Measurements from ENCODE around the gene GPR107.
A peak's percentile ranks its signal among the peaks of the same experiment; 100 is the strongest.

GPR107 gene

GRCh38 chr9:130128251-130128650 lies 74.5 kb downstream of the GPR107 start:
- in situ Hi-C loops (cut with MboI; ENCODE audit: low sequenced_read_pairs, unreplicated experiment), result no loop called here
- no peak for DNase-seq (ENCODE audit: low spot score)
- TF ChIP-seq CTCF (IDR thresholded peaks at IDR 0.05; ENCODE audit: borderline replicate concordance, control extremely low read depth, extremely low read depth, insufficient read depth, missing control alignments), result no peak

GRCh38 chr9:130128733-130129431 lies 75.2 kb downstream of the GPR107 start:
- DNase-seq (ENCODE audit: low spot score), result peak; percentile 77
- in situ Hi-C loops (cut with MboI; ENCODE audit: low sequenced_read_pairs, unreplicated experiment), result no loop called here
- TF ChIP-seq CTCF (IDR thresholded peaks at IDR 0.05; ENCODE audit: borderline replicate concordance, control extremely low read depth, extremely low read depth, insufficient read depth, missing control alignments), result no peak

- no peak for DNase-seq (ENCODE audit: low spot score)
- no peak for TF ChIP-seq CTCF (IDR thresholded peaks at IDR 0.05; ENCODE audit: borderline replicate concordance, control extremely low read depth, extremely low read depth, insufficient read depth, missing control alignments)
- in situ Hi-C loops (cut with MboI; ENCODE audit: low sequenced_read_pairs, unreplicated experiment), result no loop called here
Measured at GRCh38 chr9:130129432-130130061, 75.8 kb downstream of the GPR107 start.

GRCh38 chr9:130132746-130133145 lies 79.0 kb downstream of the GPR107 start:
- in situ Hi-C loops (cut with MboI; ENCODE audit: low sequenced_read_pairs, unreplicated experiment), result no loop called here
- TF ChIP-seq CTCF (IDR thresholded peaks at IDR 0.05; ENCODE audit: borderline replicate concordance, control extremely low read depth, extremely low read depth, insufficient read depth, missing control alignments), result no peak
- no peak for DNase-seq (ENCODE audit: low spot score)

GRCh38 chr9:130137081-130137640 lies 83.5 kb downstream of the GPR107 start:
- DNase-seq (ENCODE audit: low spot score), result no peak
- in situ Hi-C loops (cut with MboI; ENCODE audit: low sequenced_read_pairs, unreplicated experiment), result no loop called here
- no peak for TF ChIP-seq CTCF (IDR thresholded peaks at IDR 0.05; ENCODE audit: borderline replicate concordance, control extremely low read depth, extremely low read depth, insufficient read depth, missing control alignments)

GRCh38 chr9:130137641-130138081 lies 84.0 kb downstream of the GPR107 start:
- no peak for DNase-seq (ENCODE audit: low spot score)
- TF ChIP-seq CTCF (IDR thresholded peaks at IDR 0.05; ENCODE audit: borderline replicate concordance, control extremely low read depth, extremely low read depth, insufficient read depth, missing control alignments), result no peak
- in situ Hi-C loops (cut with MboI; ENCODE audit: low sequenced_read_pairs, unreplicated experiment), result no loop called here

Data from GM13976 (cell line).